Natural killer cell (primary cell): ENCODE results near the gene RTN4. TPM values are rescaled to one million over a fixed set of nuclear protein-coding genes. Genes with fewer than 3 reads are reported as not detected.

Experiments
- ATAC-seq, 3 donors: fragments of 150-1000 bp in 2 of 3; fragments of 200-7000 bp in 1 of 3; cut with Tn5 transposase; 1 replicate in 1 of 3; 2 replicates in 2 of 3; pipeline ENCODE4 v1.10.0; 2021; ENCODE audit warnings: mild to moderate bottlenecking in 2 of 3, moderate library complexity in 2 of 3
- DNase-seq, 2 donors: peaks; one replicate each; pipeline versions ENCODE4 v3.0.0 to v3.0.0-alpha.2; 2013 to 2021; ENCODE audit warnings: mixed read lengths in 1 of 2
- H3K27ac ChIP-seq: one replicate; pipeline ENCODE4 v1.5.1; 2013; ENCODE audit warnings: mild to moderate bottlenecking, low read length
- H3K27me3 ChIP-seq: one replicate; pipeline ENCODE4 v1.6.1; 2013; ENCODE audit warnings: low read length; ENCODE audit not compliant: control insufficient read depth, insufficient read depth
- H3K36me3 ChIP-seq: one replicate; pipeline ENCODE4 v1.6.1; 2013; ENCODE audit warnings: low read length; ENCODE audit not compliant: control insufficient read depth, insufficient read depth
- H3K4me1 ChIP-seq: one replicate; pipeline ENCODE4 v1.6.1; 2013; ENCODE audit warnings: low read length; ENCODE audit not compliant: control insufficient read depth, insufficient read depth
- H3K4me3 ChIP-seq: one replicate; pipeline ENCODE4 v1.5.1; 2013; ENCODE audit warnings: low read length
- H3K9me3 ChIP-seq: one replicate; pipeline ENCODE4 v1.6.1; 2013; ENCODE audit warnings: low read length; ENCODE audit not compliant: control insufficient read depth, insufficient read depth
- H3K27ac Mint-ChIP-seq, 2 donors: one replicate each; pipeline ENCODE4 v1.8.0; 2022; ENCODE audit warnings: mild to moderate bottlenecking in 2 of 2, mixed read lengths in 2 of 2, moderate library complexity in 1 of 2
- H3K27me3 Mint-ChIP-seq, 2 donors: one replicate each; pipeline ENCODE4 v1.8.0; 2022; ENCODE audit warnings: low read depth in 2 of 2, mixed read lengths in 2 of 2
- H3K36me3 Mint-ChIP-seq: one replicate; pipeline ENCODE4 v1.8.0; 2022; ENCODE audit warnings: mixed read lengths
- H3K4me1 Mint-ChIP-seq, 2 donors: one replicate each; pipeline ENCODE4 v1.8.0; 2022; ENCODE audit warnings: mixed read lengths in 2 of 2
- H3K4me3 Mint-ChIP-seq: one replicate; pipeline ENCODE4 v1.8.0; 2022; ENCODE audit warnings: mild to moderate bottlenecking, moderate library complexity, mixed read lengths
- H3K9me3 Mint-ChIP-seq, 2 donors: one replicate each; pipeline ENCODE4 v1.8.0; 2022; ENCODE audit warnings: mixed read lengths in 2 of 2
- WGBS: methylation state at CpG from one replicate; pipeline ENCODE4 v1.1.7; 2013; ENCODE audit warnings: missing lambda C conversion rate; ENCODE audit not compliant: insufficient coverage; 5-methylcytosine and 5-hydroxymethylcytosine counted together
- intact Hi-C: fragments of 100-400 bp; cut with micrococcal nuclease; formaldehyde crosslinking; loops from one replicate; pipeline ENCODE4 v1.14.2; 2022
- total RNA-seq, 4 donors: library from RNA; stranded (reverse); fragments of 120-200 nt in 1 of 4; gene quantifications; one replicate each; pipeline versions ENCODE4 v1.2.3 to v1.2.4, GENCODE V29; 2013 to 2022
- TF ChIP-seq, protein P1 (sequence below): fragments of 200-600 bp; IDR thresholded peaks from one replicate; pipeline ENCODE4 v1.8.0; 2022; ENCODE audit warnings: antibody characterized with exemption

Gene RTN4
- total RNA-seq, 3 donors from 2014 or later (not counting 1 experiment from before 2014, with no cell fraction given) = 100 to 117 (median 109) TPM

DNA sequence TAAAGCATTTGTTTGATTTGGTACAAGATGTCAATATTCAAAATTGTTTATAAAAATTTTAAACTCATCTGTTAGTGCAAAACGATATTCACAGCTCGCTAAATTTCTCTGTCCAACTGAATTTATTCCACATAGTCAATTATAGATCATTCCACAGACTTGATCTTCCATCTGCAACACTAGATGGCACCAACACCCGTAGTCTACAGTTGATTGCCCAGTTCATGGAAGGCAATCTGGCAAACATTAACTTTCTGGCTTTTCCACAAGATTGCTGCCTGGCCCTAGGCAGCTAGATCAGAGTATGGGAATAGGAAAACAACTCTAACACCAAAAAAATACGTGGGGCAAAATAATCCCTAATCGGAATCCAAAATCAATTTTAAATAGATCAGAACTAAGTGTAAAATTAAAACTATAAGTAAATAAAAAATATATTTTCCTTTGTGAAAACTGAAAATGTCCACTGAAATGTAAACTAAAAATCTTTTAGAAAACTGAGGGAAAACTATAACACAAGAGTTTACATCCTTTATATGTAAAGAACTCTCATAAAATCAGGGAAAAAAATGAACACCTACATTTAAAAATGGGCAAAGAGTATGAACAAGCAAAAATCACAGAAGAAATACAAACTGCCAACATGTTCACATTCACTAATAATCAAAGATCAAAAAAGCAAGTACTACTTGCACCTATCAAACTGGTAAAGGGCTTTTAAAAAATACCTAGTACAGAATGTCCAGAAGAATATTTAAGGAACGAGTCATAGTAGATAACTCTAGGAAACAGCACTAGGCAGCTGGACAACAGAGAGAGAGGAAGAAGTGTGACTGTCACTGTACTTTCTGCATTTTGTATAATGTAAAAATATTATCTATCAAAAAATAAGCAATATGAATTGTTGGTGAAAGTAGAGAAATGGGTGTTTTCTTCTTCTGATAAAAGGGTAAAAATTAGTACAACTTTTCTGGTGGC, 35.0 kb downstream of the RTN4 start:
- no peak overlapping the region for H3K4me3 ChIP-seq
- intact Hi-C loops = loop anchor here (2.0 to 10.0 kb wide), 3 partner anchors 113 to 410 kb away; no protein-coding TSS in a partner anchor
- H3K36me3 Mint-ChIP-seq = no peaks in the 10 kb centered on the region
- no peak overlapping the region for H3K4me3 Mint-ChIP-seq
- DNase-seq (peak in 1 of 2 donors; percentile 75), ATAC-seq (peak in 2 of 3 donors; percentile 19 to 39)
- H3K9me3 Mint-ChIP-seq = no peaks in the 10 kb centered on the region
- no peaks in the 10 kb centered on the region for H3K27me3 Mint-ChIP-seq
- no peak overlapping the region for H3K27ac ChIP-seq
- H3K9me3 ChIP-seq = no peaks in the 10 kb centered on the region
- WGBS = 71% methylated on average over 4 of the region's 6 CpGs
- H3K27ac Mint-ChIP-seq = peak overlapping the region in 1 of 2 donors; percentile 53
- H3K36me3 ChIP-seq = no peaks in the 10 kb centered on the region
- H3K4me1 ChIP-seq = peaks cover 4% of the 10 kb centered on the region
- TF ChIP-seq, protein P1, sequence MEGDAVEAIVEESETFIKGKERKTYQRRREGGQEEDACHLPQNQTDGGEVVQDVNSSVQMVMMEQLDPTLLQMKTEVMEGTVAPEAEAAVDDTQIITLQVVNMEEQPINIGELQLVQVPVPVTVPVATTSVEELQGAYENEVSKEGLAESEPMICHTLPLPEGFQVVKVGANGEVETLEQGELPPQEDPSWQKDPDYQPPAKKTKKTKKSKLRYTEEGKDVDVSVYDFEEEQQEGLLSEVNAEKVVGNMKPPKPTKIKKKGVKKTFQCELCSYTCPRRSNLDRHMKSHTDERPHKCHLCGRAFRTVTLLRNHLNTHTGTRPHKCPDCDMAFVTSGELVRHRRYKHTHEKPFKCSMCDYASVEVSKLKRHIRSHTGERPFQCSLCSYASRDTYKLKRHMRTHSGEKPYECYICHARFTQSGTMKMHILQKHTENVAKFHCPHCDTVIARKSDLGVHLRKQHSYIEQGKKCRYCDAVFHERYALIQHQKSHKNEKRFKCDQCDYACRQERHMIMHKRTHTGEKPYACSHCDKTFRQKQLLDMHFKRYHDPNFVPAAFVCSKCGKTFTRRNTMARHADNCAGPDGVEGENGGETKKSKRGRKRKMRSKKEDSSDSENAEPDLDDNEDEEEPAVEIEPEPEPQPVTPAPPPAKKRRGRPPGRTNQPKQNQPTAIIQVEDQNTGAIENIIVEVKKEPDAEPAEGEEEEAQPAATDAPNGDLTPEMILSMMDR = peak; percentile 41
- H3K4me1 Mint-ChIP-seq = peaks cover 49 to 63% of the 10 kb centered on the region in 2 donors
- H3K27me3 ChIP-seq = no peaks in the 10 kb centered on the region

DNA sequence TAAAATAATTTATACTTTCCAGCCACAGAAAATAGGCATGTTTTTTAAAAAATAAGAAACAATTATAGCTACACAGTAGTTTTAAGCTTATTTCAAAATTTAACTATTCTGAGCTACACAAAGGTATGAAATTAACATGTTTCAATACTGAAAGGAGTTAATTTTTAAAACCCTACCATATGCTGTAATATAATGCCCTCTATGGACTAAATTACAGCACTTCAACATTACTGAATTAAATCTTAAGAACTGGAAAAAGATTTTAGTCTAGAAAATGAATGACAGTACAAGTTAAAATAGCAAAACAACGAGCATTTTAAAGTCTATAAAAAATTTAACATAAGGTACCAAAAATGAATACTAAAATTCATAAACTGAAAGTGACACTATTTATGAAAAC, 36.3 kb downstream of the RTN4 start:
- WGBS = no CpG with 5 or more reads among the region's 1 CpG
- Histone ChIP-seq H3K27me3 (no peaks in the 10 kb centered on the region), H3K27ac (no peak overlapping the region), H3K9me3 (no peaks in the 10 kb centered on the region), H3K4me3 (no peak overlapping the region), H3K36me3 (no peaks in the 10 kb centered on the region), H3K4me1 (peaks cover 4% of the 10 kb centered on the region)
- H3K36me3 Mint-ChIP-seq = no peaks in the 10 kb centered on the region
- H3K27ac Mint-ChIP-seq = peak overlapping the region in 1 of 2 donors; percentile 84
- peaks cover 47 to 56% of the 10 kb centered on the region in 2 donors for H3K4me1 Mint-ChIP-seq
- no peak for ATAC-seq
- H3K27me3 Mint-ChIP-seq = no peaks in the 10 kb centered on the region
- H3K9me3 Mint-ChIP-seq = no peaks in the 10 kb centered on the region
- TF ChIP-seq, protein P1 = peak; percentile 27
- intact Hi-C loops = loop anchor here (2.0 to 10.0 kb wide), 3 partner anchors 112 to 411 kb away; no protein-coding TSS in a partner anchor
- no peak overlapping the region for H3K4me3 Mint-ChIP-seq
- no peak for DNase-seq

DNA sequence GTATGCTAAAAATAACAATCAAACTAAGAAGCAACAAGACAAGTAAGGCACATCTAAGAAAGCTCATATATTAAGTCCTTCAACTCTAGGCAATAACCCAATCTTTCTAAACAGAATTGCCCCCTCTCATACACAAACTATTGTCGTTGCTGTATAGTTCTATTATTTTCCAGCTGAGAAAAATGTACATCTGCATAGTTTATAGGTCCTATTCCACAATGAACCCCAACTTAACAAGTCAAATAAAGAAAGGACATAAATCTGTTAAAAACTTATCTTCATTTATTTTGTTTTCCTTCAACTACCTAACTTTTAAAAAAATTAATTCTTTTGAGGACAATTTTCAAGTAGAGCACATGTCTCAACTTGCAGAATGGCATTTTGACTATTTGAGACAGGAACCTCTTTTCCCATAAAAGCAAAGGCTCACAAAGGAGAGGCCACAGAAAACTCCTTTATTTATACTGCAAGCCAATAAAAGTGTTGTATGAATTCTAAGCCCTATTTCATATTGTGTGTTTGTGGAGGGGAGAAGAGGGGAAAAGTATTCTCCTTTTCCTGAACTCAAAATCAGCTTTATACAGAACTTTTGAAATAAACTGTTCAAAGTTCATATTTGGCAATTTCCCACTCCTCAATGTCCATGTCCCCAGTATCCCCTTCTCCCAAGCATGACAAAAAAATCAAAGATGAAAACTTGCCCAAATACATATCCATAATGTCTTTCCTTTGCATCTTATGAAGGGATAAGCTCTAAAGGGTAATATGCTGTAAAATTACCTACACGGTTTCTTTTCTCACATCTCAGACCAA, 37.4 kb downstream of the RTN4 start:
- Histone ChIP-seq H3K9me3 (no peaks in the 10 kb centered on the region), H3K27ac (no peak overlapping the region), H3K4me3 (no peak overlapping the region), H3K27me3 (no peaks in the 10 kb centered on the region), H3K4me1 (peaks cover 4% of the 10 kb centered on the region), H3K36me3 (no peaks in the 10 kb centered on the region)
- intact Hi-C loops = loop anchor here (5.0 to 10.0 kb wide), 2 partner anchors 111 to 412 kb away; no protein-coding TSS in a partner anchor
- TF ChIP-seq, protein P1 = no peak
- 89% methylated on average over 1 of the region's 2 CpGs for WGBS
- no peaks in the 10 kb centered on the region for H3K9me3 Mint-ChIP-seq
- H3K27ac Mint-ChIP-seq = peak overlapping the region; percentile 84 to 92
- no peaks in the 10 kb centered on the region for H3K36me3 Mint-ChIP-seq
- DNase-seq = no peak
- no peaks in the 10 kb centered on the region for H3K27me3 Mint-ChIP-seq
- ATAC-seq = no peak
- H3K4me1 Mint-ChIP-seq = peaks cover 47% of the 10 kb centered on the region in 2 donors
- H3K4me3 Mint-ChIP-seq = no peak overlapping the region
